ENCODE results near the gene RACK1.

GRCh38 chr5:181199881-181200638, 43.6 kb downstream of the RACK1 start:
- no peak for TF ChIP-seq YY1 (IDR thresholded peaks at IDR 0.05; ENCODE audit: insufficient read depth, insufficient read length)
- TF ChIP-seq ZNF274 (IDR thresholded peaks at IDR 0.05; ENCODE audit: low read depth, low read length) = no peak
